Ectodermal cell (in vitro differentiated cells): ENCODE results near the gene GCSH.

ENCODE experiments used
- H3K27ac ChIP-seq: 2 replicates; pipeline ENCODE4 v1.7.0; 2013; ENCODE audit warnings: mild to moderate bottlenecking, low read depth, low read length; ENCODE audit not compliant: insufficient read depth, poor library complexity, severe bottlenecking
- H3K27me3 ChIP-seq: 2 replicates; pipeline ENCODE4 v1.7.0; 2013; ENCODE audit warnings: mild to moderate bottlenecking, low read length; ENCODE audit not compliant: insufficient read depth, control insufficient read depth, poor library complexity, severe bottlenecking
- H3K36me3 ChIP-seq: one replicate; pipeline ENCODE4 v1.7.0; 2013; ENCODE audit warnings: low read length; ENCODE audit not compliant: control insufficient read depth, insufficient read depth
- H3K4me1 ChIP-seq: one replicate; pipeline ENCODE4 v1.7.0; 2013; ENCODE audit warnings: low read length; ENCODE audit not compliant: control insufficient read depth, insufficient read depth
- H3K4me3 ChIP-seq: 2 replicates; pipeline ENCODE4 v1.7.0; 2013; ENCODE audit warnings: low read depth, low read length, control low read depth; ENCODE audit not compliant: insufficient read depth
- H3K9me3 ChIP-seq: 2 replicates; pipeline ENCODE4 v1.7.0; 2013; ENCODE audit warnings: mild to moderate bottlenecking, low read length, moderate library complexity; ENCODE audit not compliant: control insufficient read depth
- WGBS, 2 experiments: methylation state at CpG; one replicate each; pipeline ENCODE4 v1.1.7; 2013; ENCODE audit warnings: missing lambda C conversion rate in 2 of 2; 5-methylcytosine and 5-hydroxymethylcytosine counted together

The GCSH gene

GRCh38 chr16:81105946-81106345, 9.8 kb upstream of the GCSH start:
- Histone ChIP-seq H3K9me3 (no peaks in the 10 kb centered on the region), H3K27me3 (no peaks in the 10 kb centered on the region), H3K4me3 (no peak overlapping the region), H3K27ac (no peak overlapping the region), H3K36me3 (no peaks in the 10 kb centered on the region), H3K4me1 (no peaks in the 10 kb centered on the region)
- 91 to 95% methylated on average over 1 of the region's 1 CpG for WGBS, 2 experiments

GRCh38 chr16:81101702-81102101, 5.5 kb upstream of the GCSH start:
- WGBS, 2 experiments, result 92 to 93% methylated on average over 9 of the region's 9 CpGs
- H3K27ac ChIP-seq, result no peak overlapping the region

GRCh38 chr16:81099958-81100357, 3.8 kb upstream of the GCSH start:
- Histone ChIP-seq H3K9me3 (no peaks in the 10 kb centered on the region), H3K4me1 (no peaks in the 10 kb centered on the region), H3K4me3 (no peak overlapping the region), H3K36me3 (no peaks in the 10 kb centered on the region), H3K27me3 (no peaks in the 10 kb centered on the region), H3K27ac (no peak overlapping the region)

More at GRCh38 chr16:81101702-81102101, 5.5 kb upstream of the GCSH start:
- H3K27me3 ChIP-seq, result no peaks in the 10 kb centered on the region
- H3K4me1 ChIP-seq, result no peaks in the 10 kb centered on the region
- H3K4me3 ChIP-seq, result no peak overlapping the region
- no peaks in the 10 kb centered on the region for H3K9me3 ChIP-seq
- no peaks in the 10 kb centered on the region for H3K36me3 ChIP-seq

GRCh38 chr16:81097230-81097629, 1.0 kb upstream of the GCSH start:
- no peak overlapping the region for H3K4me3 ChIP-seq
- 95 to 98% methylated on average over 6 of the region's 6 CpGs for WGBS, 2 experiments
- H3K4me1 ChIP-seq, result no peaks in the 10 kb centered on the region

GRCh38 chr16:81096715-81097208, 567 bp upstream of the GCSH start:
- no peaks in the 10 kb centered on the region for H3K4me1 ChIP-seq

More at GRCh38 chr16:81097230-81097629, 1.0 kb upstream of the GCSH start:
- Histone ChIP-seq H3K9me3 (no peaks in the 10 kb centered on the region), H3K27me3 (no peaks in the 10 kb centered on the region), H3K27ac (no peak overlapping the region), H3K36me3 (no peaks in the 10 kb centered on the region)

GRCh38 chr16:81095653-81095952, 592 bp downstream of the GCSH start:
- Histone ChIP-seq H3K4me1 (no peaks in the 10 kb centered on the region), H3K27me3 (no peaks in the 10 kb centered on the region), H3K36me3 (no peaks in the 10 kb centered on the region), H3K27ac (peak overlapping the region; percentile 90), H3K4me3 (peak overlapping the region; percentile 64), H3K9me3 (no peaks in the 10 kb centered on the region)
- 0% methylated on average over 22 of the region's 22 CpGs for WGBS, 2 experiments

More at GRCh38 chr16:81096715-81097208, 567 bp upstream of the GCSH start:
- Histone ChIP-seq H3K9me3 (no peaks in the 10 kb centered on the region), H3K4me3 (no peak overlapping the region), H3K36me3 (no peaks in the 10 kb centered on the region), H3K27ac (no peak overlapping the region), H3K27me3 (no peaks in the 10 kb centered on the region)
- WGBS, 2 experiments, result 58 to 62% methylated on average over 8 of the region's 8 CpGs

GRCh38 chr16:81094771-81095251, 1.4 kb downstream of the GCSH start:
- no peaks in the 10 kb centered on the region for H3K27me3 ChIP-seq
- H3K4me1 ChIP-seq, result no peaks in the 10 kb centered on the region
- peak overlapping the region; percentile 64 for H3K4me3 ChIP-seq
- 70 to 73% methylated on average over 21 of the region's 21 CpGs for WGBS, 2 experiments
- H3K9me3 ChIP-seq, result no peaks in the 10 kb centered on the region
- no peaks in the 10 kb centered on the region for H3K36me3 ChIP-seq
- H3K27ac ChIP-seq, result no peak overlapping the region

GRCh38 chr16:81088836-81089235, 7.4 kb downstream of the GCSH start:
- no peak overlapping the region for H3K27ac ChIP-seq
- WGBS, 2 experiments, result 90 to 93% methylated on average over 3 to 5 of the region's 5 CpGs
- H3K27me3 ChIP-seq, result no peaks in the 10 kb centered on the region
- no peaks in the 10 kb centered on the region for H3K9me3 ChIP-seq
- no peak overlapping the region for H3K4me3 ChIP-seq
- H3K36me3 ChIP-seq, result no peaks in the 10 kb centered on the region
- no peaks in the 10 kb centered on the region for H3K4me1 ChIP-seq

- H3K9me3 ChIP-seq, result no peaks in the 10 kb centered on the region
- no peaks in the 10 kb centered on the region for H3K27me3 ChIP-seq
- no peaks in the 10 kb centered on the region for H3K4me1 ChIP-seq
- WGBS, 2 experiments, result 87 to 99% methylated on average over 2 of the region's 4 CpGs
- peaks cover 6% of the 10 kb centered on the region for H3K36me3 ChIP-seq
- H3K27ac ChIP-seq, result no peak overlapping the region
- H3K4me3 ChIP-seq, result no peak overlapping the region
Observed at GRCh38 chr16:81081014-81081413, 15.2 kb downstream of the GCSH start.

GRCh38 chr16:81080233-81080632, 16.0 kb downstream of the GCSH start:
- 86 to 93% methylated on average over 1 of the region's 1 CpG for WGBS, 2 experiments
- no peaks in the 10 kb centered on the region for H3K9me3 ChIP-seq
- H3K27me3 ChIP-seq, result no peaks in the 10 kb centered on the region
- no peaks in the 10 kb centered on the region for H3K4me1 ChIP-seq
- H3K4me3 ChIP-seq, result no peak overlapping the region
- H3K36me3 ChIP-seq, result peaks cover 6% of the 10 kb centered on the region
- H3K27ac ChIP-seq, result no peak overlapping the region
